GM21528 (cell line): ENCODE data around the gene PUS3.
A peak's percentile ranks its signal among the peaks of the same experiment; 100 is the strongest.

Experiments used
- ATAC-seq: cut with Tn5 transposase; IDR thresholded peaks from one replicate; pipeline ENCODE4 v1.9.1; 2021; ENCODE audit warnings: mild to moderate bottlenecking, moderate library complexity; ENCODE audit not compliant: unreplicated experiment, low FRiP score

The PUS3 gene

DNA sequence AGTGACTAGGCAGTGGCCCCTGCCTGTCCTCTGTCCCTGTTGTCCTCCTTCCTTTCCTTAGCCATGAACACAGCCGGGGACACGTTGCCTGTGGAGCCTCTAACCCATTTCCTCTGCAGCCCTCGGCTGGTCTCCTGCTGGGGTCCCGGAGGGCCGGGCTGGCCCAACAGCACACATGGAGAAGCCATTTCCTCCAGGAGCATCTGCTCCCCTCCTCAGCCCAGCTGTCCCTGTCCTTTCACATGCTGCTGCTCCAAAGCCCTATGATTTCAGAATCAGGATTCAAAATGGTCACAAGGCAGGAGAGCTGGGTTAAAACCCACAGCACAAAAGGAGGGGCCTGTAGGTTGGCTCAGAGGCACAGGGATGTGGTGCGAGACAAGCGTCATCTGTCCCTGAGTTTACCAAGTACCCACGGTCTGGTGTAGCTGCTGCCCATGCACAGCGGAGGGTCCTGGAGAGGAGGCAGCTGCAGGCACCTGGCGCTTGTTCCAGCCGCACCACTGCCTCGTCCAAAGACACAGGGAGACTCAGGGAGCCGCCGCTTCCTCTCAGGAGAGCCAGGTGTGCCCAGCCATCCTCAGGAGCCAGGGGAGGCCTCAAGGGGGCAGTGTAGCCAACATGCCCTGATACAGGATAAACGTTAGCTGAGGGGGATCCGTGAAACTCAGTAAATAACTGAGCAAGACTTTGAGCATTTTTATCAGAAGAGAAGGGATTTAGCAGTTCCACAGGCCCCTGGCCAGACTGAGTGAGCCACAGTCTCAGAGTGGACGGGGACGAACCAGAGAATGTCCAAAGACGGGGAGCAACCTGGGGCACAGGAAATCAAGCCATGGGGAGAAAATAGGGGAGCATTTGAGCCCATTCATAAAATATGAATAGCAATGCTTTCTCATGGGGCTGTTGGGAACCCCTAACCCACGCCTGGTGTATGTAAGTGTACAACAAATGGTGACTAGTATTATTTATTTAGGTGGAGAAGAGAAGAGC is 38.9 kb upstream of the PUS3 start:
- ATAC-seq, result no peak

DNA sequence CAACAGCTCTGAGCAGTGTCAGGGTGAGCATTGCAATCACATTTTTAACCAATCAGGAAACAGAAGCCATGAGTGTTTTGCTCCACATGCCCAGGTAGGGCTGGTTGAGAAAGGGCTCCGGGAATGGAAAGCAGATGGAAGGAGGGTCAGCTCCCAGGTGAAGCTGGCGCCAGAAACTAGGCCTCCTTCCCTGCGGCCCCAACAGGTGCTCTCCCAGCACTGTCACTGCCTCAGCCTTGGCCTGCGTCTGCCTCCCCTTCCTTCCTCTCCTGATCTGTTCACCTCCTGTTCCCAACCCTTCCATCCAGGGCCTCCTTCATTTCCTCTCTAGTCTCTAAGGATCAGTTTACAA is 38.2 kb upstream of the PUS3 start:
- ATAC-seq, result no peak

DNA sequence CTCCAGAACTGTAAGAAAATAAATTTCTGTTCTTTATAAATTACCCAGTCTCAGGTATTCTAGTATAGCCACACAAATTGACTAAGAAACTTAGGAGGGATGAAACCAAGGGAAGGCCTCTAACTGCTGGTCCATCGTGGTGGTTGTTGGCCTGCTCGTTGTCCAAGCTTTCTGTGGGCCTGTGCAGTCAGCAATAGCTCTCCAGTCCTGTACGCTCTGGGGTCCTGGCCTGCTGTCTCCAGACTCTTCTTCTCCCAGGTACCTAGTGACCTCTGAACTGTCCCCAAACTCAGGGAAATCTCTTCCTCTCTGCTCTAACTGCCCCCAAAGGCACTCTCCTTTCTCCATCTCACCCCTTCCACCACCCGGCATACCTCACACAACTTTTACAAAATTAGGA is 37.1 kb upstream of the PUS3 start:
- no peak for ATAC-seq

DNA sequence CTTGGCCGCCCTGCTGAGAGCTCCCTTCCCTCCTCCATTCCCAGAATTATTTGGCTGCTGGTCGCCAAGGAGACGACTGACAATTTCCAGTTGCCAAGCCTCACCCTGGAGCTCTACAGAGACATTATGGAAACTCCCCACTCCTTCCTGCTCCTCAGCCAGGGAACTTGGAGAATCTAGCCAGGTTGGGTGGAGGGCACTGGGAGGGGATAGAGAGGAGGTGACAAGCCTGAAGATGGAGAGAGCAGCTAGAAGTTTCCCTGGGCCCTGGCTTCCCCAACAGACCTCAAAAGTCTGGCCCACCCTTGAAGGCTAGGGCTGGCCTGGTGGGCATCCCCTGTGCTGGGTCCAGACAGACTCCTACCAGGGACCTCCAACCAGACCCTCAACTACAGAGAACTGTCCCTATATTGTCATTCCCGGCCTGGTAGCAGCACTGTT is 36.1 kb upstream of the PUS3 start:
- ATAC-seq, result no peak

DNA sequence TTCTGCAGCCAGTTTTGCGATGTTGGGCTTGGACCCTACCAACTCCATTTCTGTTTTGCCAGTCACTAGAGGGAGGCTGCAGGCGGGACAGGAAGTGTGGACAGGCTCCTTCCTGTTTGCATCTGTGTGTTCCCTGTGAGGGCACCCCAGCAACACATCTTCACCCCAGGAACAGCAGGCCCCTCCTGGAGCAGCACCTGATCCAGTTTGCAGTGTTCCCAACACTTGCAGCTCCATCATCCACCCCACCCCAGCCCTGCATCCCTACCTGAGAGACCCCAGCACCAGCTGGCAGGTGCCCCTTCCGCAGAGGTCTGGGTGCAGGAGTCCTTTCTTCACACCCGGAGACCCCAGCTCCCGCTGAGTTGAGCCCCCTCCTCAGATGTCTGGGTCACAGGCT is 35.4 kb upstream of the PUS3 start:
- ATAC-seq, result no peak

DNA sequence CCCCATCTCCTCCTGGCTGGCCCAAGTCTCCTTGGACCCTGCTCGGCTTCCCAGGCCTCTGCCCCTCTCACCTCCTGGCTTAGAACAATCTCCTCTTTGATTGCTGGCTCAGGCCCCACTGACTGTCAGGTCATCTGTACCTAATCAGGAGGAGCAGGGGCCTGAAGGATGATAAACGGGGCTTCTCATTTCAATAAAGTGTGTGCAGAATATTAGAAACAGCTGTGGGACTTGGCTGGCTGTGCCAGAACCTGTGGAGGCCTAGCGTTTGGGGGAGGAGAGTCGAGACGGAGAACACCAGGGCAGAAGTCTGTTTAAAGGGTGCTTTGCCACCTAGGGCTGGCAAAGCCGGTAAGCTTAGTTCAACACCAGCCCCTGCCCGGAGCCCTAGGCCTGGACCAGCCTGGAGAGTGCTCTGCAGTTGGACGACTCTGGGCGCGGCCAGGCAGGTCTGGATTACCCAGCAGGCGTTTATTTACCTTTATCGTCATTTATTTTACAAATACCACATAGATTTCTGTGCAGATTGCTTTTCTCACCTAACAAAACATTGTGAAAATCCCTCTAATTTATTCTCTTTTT is 32.7 kb upstream of the PUS3 start:
- ATAC-seq, result no peak

DNA sequence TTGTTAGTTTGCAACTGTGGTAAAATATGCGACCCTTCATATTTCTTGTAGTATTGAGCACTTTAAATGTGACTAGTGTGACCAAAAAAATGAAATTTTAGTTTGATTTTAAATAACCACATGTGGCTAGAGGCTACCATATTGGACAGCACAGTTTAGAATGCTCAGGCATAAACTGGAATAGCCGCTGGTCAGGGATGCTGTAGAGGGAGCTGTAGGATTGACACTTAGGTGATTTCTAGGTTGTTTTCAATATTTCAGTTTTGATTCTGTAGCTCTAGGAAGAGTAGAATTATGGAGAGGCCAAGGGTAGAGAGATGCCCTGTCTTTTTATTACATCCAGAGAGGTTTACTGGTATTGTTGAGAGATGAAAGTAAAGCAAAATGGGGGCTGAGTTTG is 32.0 kb upstream of the PUS3 start:
- ATAC-seq, result no peak

DNA sequence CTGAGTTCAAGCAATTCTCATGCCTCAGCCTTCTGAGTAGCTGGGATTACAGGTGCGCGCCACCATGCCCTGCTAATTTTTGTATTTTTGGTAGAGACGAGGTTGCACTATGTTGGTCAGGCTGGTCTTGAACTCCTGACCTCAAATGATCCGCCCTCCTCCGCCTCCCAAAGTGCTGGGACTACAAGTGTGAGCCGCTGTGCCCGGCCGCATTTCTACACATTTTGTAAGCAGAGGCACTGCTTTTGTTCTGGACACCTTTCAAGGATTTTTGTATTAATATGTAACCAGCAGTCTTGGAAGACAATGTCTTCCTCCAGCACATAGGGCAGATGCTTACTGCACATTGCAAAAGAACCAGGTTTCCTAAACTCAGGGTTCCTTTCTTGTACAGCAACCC is 31.5 kb upstream of the PUS3 start:
- no peak for ATAC-seq

DNA sequence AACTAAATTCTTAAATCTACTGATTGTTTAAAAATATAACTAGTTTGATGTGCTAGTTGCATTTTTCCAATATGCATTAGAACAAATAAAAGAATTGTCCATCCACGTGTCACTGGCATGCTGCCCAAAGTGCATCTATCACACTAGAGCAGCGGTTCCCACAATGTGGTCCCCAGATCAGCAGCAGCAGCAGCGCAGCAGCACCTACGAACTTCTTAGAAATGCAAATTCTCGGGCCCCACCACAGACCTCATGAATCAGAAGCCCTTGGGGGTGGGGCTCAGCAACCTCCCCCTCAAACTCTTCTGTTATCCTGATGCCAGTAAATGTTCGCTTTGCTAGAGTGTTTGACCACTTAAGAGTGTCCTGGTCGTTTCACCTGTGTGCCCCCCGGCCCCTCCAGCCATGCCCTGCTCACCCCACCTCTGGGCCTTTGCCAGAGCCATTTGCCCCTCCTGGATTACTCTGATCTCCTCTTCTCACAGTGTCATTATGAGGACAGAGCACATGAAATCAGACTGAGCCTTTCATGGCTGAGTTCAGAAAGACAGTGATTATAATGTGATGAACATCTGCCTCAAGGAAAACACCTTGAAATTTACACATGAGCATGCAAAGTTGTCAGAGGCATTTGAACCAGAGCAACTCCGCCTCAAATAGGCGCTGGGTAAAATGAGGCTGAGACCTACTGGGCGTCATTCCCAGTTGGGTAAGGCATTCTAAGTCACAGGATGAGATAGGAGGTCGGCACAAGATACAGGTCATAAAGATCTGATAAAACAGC is 30.2 kb upstream of the PUS3 start:
- no peak for ATAC-seq

DNA sequence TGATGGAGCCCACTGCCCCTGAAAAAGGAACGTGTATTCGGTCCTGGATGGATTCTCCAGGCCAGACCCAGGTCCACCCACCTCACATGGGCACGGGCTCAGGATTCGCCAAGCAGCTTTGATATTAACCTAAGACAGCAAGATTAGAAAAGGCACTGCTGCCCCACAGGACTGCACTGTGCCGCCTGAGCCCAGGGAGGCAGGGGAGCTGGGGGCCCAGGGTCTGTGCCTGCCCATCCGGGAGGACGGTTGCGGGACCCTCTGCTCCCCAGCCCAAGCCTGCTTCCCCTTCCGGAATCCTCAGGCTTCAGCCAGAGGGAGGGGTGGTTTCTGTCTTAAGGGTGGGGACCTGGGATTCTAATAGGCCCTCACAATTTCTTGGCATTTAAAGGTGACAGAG is 29.3 kb upstream of the PUS3 start:
- no peak for ATAC-seq

DNA sequence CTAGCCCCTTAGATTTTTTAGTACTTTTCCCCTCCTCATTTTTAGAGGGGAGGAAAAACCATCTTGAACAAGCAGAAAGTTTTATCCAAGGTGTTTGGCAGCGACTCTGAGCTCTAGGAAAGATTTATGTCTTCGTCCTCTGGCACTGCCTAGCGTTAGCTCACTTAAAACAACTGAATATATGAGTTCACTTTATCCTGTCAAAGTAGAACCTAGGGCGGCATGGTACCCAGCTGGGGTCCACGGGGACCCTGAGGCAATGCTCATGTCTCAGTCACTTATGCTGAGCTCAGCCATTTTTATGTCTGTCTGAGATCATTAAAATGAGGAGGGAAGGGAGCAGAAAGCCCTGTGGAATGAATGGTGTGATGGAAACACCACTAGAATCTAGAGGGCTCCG is 28.7 kb upstream of the PUS3 start:
- ATAC-seq, result no peak

DNA sequence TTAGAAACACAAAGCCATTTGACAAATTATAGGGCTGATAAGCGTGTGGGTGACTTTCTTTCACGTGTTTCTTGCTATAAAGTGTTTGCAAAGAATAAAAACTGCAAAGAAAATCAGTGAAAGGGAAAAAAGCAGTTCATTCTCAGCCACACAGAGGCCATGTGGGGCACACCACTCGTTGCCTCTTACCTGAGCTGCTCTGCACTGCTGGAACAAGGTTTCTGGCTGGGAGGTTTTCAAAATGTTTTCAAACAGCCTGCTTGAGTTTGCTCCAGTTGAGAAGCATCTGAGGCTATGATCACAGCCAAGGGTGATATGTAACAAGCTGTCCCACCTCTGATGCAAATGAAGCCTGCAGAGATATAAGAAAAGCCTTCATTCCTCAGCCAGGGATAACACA is 28.1 kb upstream of the PUS3 start:
- no peak for ATAC-seq

DNA sequence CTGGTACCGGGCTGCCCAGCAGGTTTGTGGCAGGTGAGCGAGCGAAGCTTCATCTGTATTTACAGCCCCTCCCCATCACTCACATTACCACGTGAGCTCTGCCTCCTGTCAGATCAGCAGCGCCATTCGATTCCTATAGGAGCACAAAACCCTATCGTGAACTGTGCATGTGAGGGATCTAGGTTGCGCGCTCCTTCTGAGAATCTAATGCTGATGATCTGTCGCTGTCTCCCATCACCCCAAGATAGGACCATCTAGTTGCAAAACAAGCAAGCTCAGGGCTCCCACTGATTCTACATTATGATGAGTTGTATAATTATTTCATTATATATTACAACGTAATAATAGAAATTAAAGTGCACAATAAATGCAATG is 27.1 kb upstream of the PUS3 start:
- no peak for ATAC-seq

DNA sequence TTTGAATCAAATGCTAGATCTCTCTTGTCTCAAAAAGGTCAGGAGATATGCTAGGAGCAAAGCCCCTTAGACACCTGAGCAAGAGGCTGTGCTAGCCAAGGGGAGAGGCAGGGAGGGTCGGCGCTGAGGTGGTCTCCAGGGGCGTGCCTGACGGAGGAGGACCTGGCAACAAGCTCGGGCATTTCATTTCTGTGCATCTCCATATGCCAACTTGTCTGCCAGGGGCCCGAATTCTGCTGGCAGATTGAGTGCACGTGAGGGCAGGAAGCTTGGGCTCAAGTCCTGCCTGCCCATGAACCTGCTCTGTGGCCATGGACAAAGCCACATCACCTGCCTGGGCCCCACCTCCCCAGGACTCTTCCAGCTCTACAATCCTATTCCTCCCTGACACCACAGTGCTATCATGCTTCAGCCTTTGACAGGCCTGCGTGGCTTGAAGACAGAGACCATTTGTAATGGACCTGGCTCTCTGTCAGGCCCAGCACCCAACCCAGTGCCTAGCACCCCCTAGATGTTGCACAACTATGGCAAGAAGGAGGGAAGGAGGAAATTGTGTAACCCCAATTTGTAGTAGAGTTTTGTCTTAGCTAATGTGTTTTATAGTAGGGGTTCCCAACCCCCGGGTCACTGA is 26.6 kb upstream of the PUS3 start:
- ATAC-seq, result no peak

DNA sequence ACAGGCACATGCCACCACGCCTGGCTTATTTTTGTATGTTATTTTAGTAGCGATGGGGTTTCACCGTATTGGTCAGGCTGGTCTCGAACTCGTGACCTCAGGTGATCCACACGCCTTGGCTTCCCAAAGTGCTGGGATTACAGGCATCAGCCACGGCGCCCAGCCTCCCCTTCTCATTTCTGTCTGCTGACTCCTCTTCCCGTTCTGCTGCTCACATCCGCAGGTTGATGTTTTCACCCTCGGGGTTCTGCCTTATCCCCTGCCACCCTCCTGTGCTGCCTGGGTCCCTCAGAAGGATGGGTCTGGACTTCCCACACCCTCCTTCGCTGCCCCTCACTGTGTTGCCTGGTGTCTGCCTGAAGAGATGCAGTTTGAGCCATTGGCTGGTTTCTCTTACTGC is 23.7 kb upstream of the PUS3 start:
- ATAC-seq, result no peak

DNA sequence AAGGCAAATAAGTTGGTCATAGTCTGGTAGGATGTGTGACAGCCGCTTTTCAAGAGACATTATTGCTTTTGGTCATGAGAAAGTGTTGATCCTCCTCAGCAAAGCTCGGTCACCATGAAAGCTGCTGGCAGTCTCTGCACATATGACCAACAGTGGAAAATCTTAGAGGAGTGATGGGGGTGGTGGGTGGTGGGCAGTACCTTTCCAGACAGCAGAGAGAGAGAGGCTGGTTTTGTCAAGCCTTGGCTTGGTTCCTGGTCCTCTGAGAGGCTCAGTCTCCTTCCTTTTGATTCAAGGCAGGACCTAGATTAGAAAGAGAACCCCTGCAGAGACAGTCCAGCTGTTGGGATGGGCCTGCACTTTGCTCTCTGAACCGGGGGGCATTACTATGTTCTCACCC is 22.8 kb upstream of the PUS3 start:
- no peak for ATAC-seq

DNA sequence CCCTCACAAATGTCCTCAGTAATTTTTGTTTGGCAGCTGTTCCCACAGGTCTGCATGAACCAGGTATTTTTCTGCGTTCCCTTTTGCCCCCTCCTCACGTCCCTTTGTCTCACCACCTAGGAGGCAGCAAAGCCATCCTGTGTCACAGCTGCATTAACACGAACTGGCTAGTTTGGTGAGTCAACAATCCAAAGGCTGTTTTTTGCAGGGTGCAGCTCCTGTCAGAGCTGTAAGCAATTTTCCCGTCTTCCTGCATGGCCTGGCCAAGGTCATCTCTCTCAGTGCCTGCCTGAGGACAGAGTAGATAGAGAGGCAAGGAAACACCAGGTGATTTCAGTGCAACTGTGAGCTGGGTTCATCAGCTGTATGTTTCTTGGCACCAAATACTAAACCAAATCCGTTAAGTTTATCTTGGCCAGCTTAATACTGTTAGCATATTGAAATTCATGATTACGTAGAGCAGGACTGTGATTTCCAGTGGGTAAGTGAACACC is 22.3 kb upstream of the PUS3 start:
- no peak for ATAC-seq

DNA sequence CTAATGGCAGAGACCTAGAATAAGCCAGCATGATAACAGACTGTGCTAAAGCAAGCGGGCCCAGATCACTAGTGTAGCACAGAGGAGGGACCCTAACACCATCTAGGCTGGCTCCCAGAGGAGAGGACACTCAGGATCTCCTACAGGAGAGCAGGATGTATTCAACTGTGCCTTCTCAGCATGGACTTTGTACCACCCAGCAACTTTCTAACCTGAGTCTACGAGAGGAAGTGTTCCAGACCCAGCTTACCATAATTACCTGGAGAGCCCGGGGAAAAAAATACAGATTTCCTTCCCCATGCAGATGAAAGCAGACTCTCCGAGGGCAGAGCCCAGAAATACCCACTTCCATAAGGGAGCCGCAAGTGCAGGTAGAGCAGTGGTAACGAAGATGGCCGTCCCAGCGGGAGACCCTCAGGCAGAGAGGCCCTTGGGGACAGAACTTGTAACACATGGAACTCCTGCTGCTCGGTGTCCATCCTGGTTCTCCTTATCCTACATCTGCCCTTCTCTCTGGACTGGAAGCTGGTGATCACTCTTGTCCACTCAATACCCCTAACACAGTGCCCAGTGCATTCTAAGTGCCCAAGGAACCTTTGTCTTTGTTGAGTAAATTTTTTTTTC is 21.5 kb upstream of the PUS3 start:
- no peak for ATAC-seq

DNA sequence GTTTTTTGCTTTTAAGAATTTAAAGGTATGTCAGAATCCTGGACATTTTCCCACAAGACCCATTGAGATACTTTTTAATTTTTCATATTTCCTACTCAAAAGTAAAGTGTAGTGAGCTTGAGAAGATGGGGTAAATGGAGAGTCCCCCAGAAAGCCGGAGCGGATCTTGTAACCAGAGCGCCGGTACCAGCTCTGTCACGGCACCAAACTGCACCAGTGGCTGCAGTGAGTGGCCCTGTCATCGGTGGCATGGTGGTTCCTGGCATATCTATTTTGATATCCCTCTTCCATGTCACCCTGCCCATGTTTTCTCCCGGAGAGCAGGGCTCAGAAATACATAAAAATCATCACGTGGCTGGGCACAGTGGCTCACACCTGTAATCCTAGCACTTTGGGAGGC is 20.6 kb upstream of the PUS3 start:
- no peak for ATAC-seq

DNA sequence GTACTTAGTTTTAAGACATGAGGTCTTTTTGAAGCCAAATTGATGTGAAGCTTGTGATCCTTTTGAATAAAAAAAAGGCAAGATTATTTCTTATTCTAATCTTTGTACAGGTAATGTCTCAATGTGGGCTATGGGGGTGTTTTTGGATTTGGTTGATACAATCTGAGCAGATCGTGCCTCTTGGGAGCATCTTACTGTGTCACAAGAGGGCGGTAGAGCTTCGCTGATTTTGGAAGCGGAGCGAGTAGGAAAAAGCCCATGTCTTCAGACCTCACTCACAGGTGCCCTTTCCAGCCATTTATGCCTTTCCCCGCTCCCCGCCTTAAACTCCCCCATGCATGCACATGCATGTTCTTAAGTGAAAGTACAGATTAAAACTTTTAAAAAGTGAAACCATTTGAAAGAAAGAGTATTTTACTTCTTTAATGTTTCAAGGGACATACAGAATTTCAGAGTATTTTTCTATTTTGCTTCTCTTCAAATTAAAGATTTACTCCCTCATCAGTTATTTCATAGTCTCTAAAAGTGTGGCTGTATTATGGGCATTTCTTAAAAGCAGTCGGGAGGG is 20.1 kb upstream of the PUS3 start:
- ATAC-seq, result peak; percentile 60
